Astrocyte (in vitro differentiated cells and primary cell): Measurements from ENCODE around the gene EPN2.
"Not testable (repeated sequence)": the region's sequence is repeated elsewhere in the genome, so short reads cannot be mapped to it uniquely, and the experiment has no call there.

ENCODE experiments used
- CTCF ChIP-seq: IDR thresholded peaks from 2 replicates; pipeline ENCODE4 v1.5.1; 2011; ENCODE audit warnings: low read depth, mild to moderate bottlenecking, inconsistent platforms, low read length, moderate library complexity; ENCODE audit not compliant: insufficient read depth
- EZH2 ChIP-seq: IDR thresholded peaks from 2 replicates; pipeline ENCODE4 v1.6.1; 2012; ENCODE audit warnings: mild to moderate bottlenecking, low read length, inconsistent platforms; ENCODE audit not compliant: insufficient read depth

DNA sequence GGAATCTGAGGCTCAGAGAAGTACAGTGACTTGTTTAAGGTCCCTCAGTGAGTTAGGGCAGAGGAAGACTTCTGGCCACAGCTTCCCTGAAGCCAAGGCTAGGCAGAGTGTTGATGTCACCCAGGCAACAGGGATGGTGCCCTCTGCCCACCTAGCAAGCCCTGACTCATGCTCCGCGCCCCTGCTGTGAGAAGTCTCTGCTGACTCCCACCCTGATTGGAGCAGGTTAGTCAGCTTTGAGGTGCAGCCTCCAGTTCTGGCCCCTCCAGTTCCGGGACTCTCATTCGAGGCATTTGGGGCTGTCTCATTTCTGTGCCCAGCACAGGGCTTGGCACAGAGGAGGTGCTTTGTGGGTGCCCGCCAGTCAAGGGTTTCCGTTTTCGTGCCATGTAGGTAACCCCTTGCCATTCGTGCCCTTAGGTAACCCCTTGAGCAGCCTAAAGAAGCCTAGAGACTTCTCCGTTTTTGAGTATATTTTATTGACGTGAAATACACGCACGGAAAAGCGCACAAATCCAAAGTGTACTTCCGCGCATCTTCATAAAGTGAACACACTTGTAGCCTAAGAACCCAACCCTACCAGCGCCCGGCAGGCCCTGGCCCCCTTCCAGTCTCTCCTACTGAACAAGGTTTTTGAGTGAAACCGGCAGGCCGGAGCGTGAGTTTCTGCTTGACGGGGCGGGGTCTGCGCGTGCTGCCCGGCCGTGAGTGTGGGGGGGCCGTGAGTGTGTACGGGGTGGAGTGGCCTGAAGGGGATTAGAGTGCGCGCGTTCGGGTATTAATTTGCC lies 621 bp upstream of the EPN2 start:
- not testable (repeated sequence) for TF ChIP-seq EZH2, CTCF
